ENCODE measurements around the gene ITGAD. TPM values are rescaled to one million over a fixed set of nuclear protein-coding genes. Genes with fewer than 3 reads are reported as not detected.
A peak's percentile ranks its signal among the peaks of the same experiment; 100 is the strongest.
"Not testable (repeated sequence)": the region's sequence is repeated elsewhere in the genome, so short reads cannot be mapped to it uniquely, and the experiment has no call there.

Gene ITGAD
- total RNA-seq, 1 experiment from 2014 or later: not detected

GRCh38 chr16:31427441-31428278 is 34.5 kb downstream of the ITGAD start:
- peaks cover 9% of the 10 kb centered on the region for H3K27me3 ChIP-seq (ENCODE audit: control insufficient read depth, insufficient read depth, low read length)
- peak; percentile 69 for DNase-seq
- no peaks in the 10 kb centered on the region for H3K36me3 ChIP-seq (replicated peaks; ENCODE audit: control insufficient read depth, insufficient read depth, low read length)
- H3K4me3 ChIP-seq (ENCODE audit: insufficient read depth, low read depth, low read length): peak overlapping the region; percentile 21; the same call in 1 of the 2 replicates

GRCh38 chr16:31428279-31428597 is 35.1 kb downstream of the ITGAD start, which contains the start of gene COX6A2:
Gene COX6A2, minus strand, starts transcription at chr16:31428360. Its CDS starts 35 bp downstream, at chr16:31428325.
- Histone ChIP-seq H3K36me3 (replicated peaks; ENCODE audit: control insufficient read depth, insufficient read depth, low read length) (no peaks in the 10 kb centered on the region), H3K4me3 (ENCODE audit: insufficient read depth, low read depth, low read length) (peak within 1 kb of the TSS; percentile 21; the same call in 1 of the 2 replicates), H3K27me3 (ENCODE audit: control insufficient read depth, insufficient read depth, low read length) (peaks cover 9% of the 10 kb centered on the region)
- no peak for DNase-seq

GRCh38 chr16:31428638-31429247 is 35.6 kb downstream of the ITGAD start:
- no peak for DNase-seq
- Histone ChIP-seq H3K4me3 (ENCODE audit: insufficient read depth, low read depth, low read length) (no peak overlapping the region), H3K36me3 (replicated peaks; ENCODE audit: control insufficient read depth, insufficient read depth, low read length) (no peaks in the 10 kb centered on the region), H3K27me3 (ENCODE audit: control insufficient read depth, insufficient read depth, low read length) (peaks cover 9% of the 10 kb centered on the region)

GRCh38 chr16:31429314-31429713 is 36.2 kb downstream of the ITGAD start:
- DNase-seq: no peak
- H3K27me3 ChIP-seq (ENCODE audit: control insufficient read depth, insufficient read depth, low read length): peaks cover 9% of the 10 kb centered on the region
- H3K4me3 ChIP-seq (ENCODE audit: insufficient read depth, low read depth, low read length): no peak overlapping the region
- no peaks in the 10 kb centered on the region for H3K36me3 ChIP-seq (replicated peaks; ENCODE audit: control insufficient read depth, insufficient read depth, low read length)

GRCh38 chr16:31429796-31430195 is 36.7 kb downstream of the ITGAD start:
- H3K4me3 ChIP-seq (ENCODE audit: insufficient read depth, low read depth, low read length): no peak overlapping the region
- peaks cover 9% of the 10 kb centered on the region for H3K27me3 ChIP-seq (ENCODE audit: control insufficient read depth, insufficient read depth, low read length)
- no peaks in the 10 kb centered on the region for H3K36me3 ChIP-seq (replicated peaks; ENCODE audit: control insufficient read depth, insufficient read depth, low read length)
- no peak for DNase-seq

GRCh38 chr16:31430380-31431052 is 37.4 kb downstream of the ITGAD start:
- H3K4me3 ChIP-seq (ENCODE audit: insufficient read depth, low read depth, low read length): no peak overlapping the region
- peak; percentile 69 for DNase-seq
- H3K27me3 ChIP-seq (ENCODE audit: control insufficient read depth, insufficient read depth, low read length): peaks cover 9% of the 10 kb centered on the region
- H3K36me3 ChIP-seq (replicated peaks; ENCODE audit: control insufficient read depth, insufficient read depth, low read length): no peaks in the 10 kb centered on the region

- Histone ChIP-seq H3K4me3 (ENCODE audit: insufficient read depth, low read depth, low read length) (no peak overlapping the region), H3K27me3 (ENCODE audit: control insufficient read depth, insufficient read depth, low read length) (no peaks in the 10 kb centered on the region), H3K36me3 (replicated peaks; ENCODE audit: control insufficient read depth, insufficient read depth, low read length) (no peaks in the 10 kb centered on the region)
- DNase-seq: no peak
These were observed 42.4 kb downstream of the ITGAD start for GRCh38 chr16:31435341-31436220.

GRCh38 chr16:31436221-31437045 is 43.3 kb downstream of the ITGAD start:
- no peaks in the 10 kb centered on the region for H3K27me3 ChIP-seq (ENCODE audit: control insufficient read depth, insufficient read depth, low read length)
- no peak overlapping the region for H3K4me3 ChIP-seq (ENCODE audit: insufficient read depth, low read depth, low read length)
- no peaks in the 10 kb centered on the region for H3K36me3 ChIP-seq (replicated peaks; ENCODE audit: control insufficient read depth, insufficient read depth, low read length)
- peak; percentile 64 for DNase-seq

- DNase-seq: peak; percentile 49
- Histone ChIP-seq H3K27me3 (ENCODE audit: control insufficient read depth, insufficient read depth, low read length) (no peaks in the 10 kb centered on the region), H3K36me3 (replicated peaks; ENCODE audit: control insufficient read depth, insufficient read depth, low read length) (no peaks in the 10 kb centered on the region), H3K4me3 (ENCODE audit: insufficient read depth, low read depth, low read length) (no peak overlapping the region)
These were observed 45.3 kb downstream of the ITGAD start for GRCh38 chr16:31438414-31438813.

GRCh38 chr16:31439023-31439422 is 45.9 kb downstream of the ITGAD start:
- H3K36me3 ChIP-seq (replicated peaks; ENCODE audit: control insufficient read depth, insufficient read depth, low read length); H3K4me3 ChIP-seq (ENCODE audit: insufficient read depth, low read depth, low read length); DNase-seq; H3K27me3 ChIP-seq (ENCODE audit: control insufficient read depth, insufficient read depth, low read length): not testable (repeated sequence)

GRCh38 chr16:31439519-31439918 is 46.4 kb downstream of the ITGAD start:
- no peak for DNase-seq
- H3K36me3 ChIP-seq (replicated peaks; ENCODE audit: control insufficient read depth, insufficient read depth, low read length): no peaks in the 10 kb centered on the region
- no peak overlapping the region for H3K4me3 ChIP-seq (ENCODE audit: insufficient read depth, low read depth, low read length)
- H3K27me3 ChIP-seq (ENCODE audit: control insufficient read depth, insufficient read depth, low read length): no peaks in the 10 kb centered on the region

- no peaks in the 10 kb centered on the region for H3K36me3 ChIP-seq (replicated peaks; ENCODE audit: control insufficient read depth, insufficient read depth, low read length)
- no peak overlapping the region for H3K4me3 ChIP-seq (ENCODE audit: insufficient read depth, low read depth, low read length)
- no peak for DNase-seq
- no peaks in the 10 kb centered on the region for H3K27me3 ChIP-seq (ENCODE audit: control insufficient read depth, insufficient read depth, low read length)
These were observed 47.5 kb downstream of the ITGAD start for GRCh38 chr16:31440516-31441184.

- no peak overlapping the region; the same call in 1 of the 2 replicates for H3K4me3 ChIP-seq (ENCODE audit: insufficient read depth, low read depth, low read length)
- H3K36me3 ChIP-seq (replicated peaks; ENCODE audit: control insufficient read depth, insufficient read depth, low read length): no peaks in the 10 kb centered on the region
- DNase-seq: no peak
- no peaks in the 10 kb centered on the region for H3K27me3 ChIP-seq (ENCODE audit: control insufficient read depth, insufficient read depth, low read length)
These were observed 48.8 kb downstream of the ITGAD start for GRCh38 chr16:31441956-31442355.

Measured in H7 (cell line).